ENCODE measurements around the gene HRH2.

The HRH2 gene

DNA sequence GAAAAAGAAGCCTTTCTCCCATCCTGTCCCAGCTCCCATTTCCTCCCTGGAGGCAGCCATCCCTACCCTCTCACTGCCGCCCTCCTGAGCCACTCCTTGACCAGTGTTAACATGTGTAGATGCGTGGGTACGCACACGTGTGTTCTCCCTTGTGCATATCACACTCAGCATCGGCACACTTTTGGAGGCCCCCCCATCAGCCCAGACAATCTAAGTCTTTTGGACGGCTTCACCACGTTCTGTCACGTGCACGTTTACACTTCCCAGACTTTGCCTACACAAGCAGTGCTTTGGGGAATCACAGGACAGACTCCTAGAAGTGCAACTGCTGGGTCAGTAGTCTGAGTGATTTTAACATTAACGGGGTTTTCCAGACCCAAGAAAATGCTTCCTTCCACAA, 18.0 kb downstream of the HRH2 start:
- DNase-seq (ENCODE audit: low read depth, low spot score) = no peak

DNA sequence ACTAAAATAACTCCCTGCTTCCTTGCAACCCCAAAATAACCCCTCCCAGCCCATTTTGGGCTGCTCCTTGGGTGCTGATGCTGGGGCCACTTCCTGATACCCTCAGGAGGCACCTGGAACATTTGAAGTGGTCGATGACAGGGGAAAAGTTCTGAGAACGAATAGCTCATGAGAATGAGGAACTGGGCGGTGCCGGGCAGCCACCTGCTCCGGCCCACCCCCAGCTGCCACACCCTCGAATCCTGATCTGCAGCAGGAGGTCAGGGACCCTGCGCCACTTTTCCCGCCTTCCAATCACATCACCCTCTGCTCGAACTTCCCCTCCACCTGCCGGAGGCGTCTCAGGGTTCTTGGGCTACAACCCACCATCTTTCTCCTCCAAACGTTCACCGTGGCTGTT, 19.7 kb downstream of the HRH2 start:
- DNase-seq (ENCODE audit: low read depth, low spot score) = no peak

DNA sequence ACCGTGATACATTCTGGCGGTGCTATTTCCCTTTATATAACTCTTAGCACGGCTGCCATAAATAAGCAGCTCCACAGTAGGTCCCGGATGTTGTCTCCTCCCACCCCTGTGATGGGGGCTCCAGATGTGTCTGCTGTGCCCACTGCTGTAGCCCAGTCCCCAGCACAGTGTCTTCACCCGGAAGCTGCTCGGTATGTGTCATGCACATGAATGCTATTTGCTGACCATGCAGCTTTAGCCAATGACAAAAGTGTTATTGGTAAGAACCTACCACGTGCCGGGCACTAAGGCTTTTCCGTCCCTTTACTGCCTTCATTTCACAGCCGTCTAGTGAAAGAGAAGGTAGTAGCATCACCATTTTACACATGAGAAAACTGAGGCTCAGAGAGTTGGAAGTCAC, 20.2 kb downstream of the HRH2 start:
- DNase-seq (ENCODE audit: low read depth, low spot score) = no peak

DNA sequence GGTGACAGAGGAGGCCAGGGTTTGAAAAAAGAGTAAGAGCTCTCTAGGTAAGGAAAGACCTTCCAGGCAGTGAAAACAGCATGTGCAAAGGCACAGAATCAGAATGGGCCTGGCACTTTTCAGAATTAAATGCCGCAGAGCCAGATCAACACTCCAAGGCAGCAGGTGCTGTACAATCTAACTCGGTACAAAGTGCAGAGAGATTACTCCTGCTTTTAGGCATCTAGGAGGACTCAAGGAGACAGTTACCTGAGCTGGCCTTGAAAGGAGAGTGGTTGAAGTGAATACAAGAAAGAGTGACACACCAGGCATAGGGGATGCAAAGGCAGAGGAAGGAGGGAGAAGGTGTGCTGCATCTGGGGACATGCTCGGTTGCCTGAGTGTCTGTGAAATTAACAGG, 21.5 kb downstream of the HRH2 start:
- no peak for DNase-seq (ENCODE audit: low read depth, low spot score)

DNA sequence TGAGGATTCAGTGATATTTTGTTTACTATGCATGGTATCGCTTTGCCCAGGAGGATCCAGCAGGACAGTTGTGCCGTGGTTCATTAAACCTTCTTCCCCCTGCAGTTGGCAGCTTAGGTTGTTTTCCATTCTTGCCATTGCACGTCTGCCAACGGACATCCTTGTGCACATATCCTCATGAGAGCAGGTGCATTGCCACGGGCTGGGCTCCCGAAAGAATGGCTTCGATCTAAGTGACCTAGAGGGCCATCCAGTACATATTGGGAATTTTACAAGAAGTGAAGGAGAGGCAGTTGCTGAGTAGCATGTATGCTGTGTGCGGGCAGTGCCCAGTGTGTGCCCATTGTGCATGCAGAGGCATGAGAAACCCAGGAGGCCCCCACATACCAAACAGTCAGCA, 22.1 kb downstream of the HRH2 start:
- no peak for DNase-seq (ENCODE audit: low read depth, low spot score)

DNA sequence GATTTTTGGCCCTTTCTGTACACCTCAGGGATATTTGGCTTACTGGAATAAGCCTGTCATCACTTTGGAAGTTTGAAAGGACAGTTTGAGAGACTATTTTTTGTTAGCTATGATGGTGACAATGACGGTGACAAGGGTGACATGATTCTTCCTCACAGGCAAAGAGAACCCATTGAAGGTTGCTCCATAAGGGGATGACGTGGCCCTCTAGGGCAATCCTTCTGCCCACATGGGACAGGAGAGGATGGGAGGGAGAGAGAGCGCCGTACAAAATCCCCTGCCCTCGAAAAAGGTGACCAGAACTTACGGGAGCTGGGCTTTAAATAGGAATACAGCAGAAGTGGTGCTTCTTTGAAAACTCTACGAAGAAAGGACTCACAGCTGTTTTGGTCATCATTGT, 22.6 kb downstream of the HRH2 start:
- DNase-seq (ENCODE audit: low read depth, low spot score) = no peak

DNA sequence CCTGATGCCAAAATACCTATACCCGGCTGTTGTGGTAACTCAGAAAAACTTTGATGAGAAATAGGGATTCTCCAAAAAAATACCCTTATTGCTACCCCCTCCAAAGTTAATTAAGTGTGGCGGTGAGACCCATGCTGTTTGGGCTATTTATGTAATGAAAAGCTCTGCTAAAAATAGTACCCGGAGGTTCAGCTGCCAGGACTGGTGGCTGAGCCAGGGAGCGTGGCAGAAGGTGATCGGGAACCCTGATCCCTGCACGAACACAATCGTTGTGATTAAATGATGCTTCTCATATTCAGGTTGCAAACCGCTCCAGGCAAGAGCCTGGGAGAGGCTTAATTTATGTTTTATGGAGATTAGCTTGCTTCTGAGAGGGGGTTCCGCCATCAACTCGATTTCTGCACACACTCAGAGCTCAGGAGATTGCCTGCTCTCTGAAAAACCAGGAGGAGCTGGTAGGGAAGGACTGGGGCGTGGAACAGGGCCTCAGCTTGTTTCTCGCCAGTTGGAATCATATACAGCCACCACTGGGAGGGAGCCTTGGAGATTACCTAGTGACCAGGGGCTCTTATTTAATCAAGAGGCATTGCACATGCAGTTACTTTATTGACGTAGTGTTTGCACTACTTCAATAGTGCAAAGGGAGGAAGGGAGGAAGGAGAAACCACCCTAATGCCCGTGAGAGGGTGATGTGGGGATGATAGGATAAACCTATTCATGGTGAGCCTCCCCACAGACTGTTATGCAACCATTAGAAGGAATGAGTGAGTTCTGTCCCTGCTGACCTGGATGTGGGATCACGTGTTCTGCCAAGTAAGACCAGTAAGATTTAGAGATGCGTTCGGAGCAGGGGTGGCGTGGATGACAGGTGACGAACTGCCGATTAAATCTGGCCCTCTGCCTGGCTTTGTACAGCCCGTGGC, 23.4 kb downstream of the HRH2 start:
- no peak for DNase-seq (ENCODE audit: low read depth, low spot score)

DNA sequence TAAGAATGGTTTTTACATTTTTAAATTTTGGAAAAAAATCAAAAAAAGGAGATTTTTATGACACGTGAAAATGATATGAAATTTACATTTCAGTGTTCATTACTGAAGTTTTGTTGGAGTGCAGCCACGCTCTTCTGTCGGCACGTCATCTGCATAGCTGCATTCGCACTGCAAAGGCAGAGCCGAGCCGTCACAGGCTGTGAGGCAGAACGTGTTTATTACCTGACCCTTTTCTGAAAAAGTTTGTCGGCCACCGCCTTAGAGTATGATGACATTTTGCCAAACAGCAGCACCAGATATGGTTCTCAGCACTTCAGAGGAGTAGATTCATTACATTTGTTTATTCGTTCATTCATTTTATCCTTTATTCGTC, 24.1 kb downstream of the HRH2 start:
- no peak for DNase-seq (ENCODE audit: low read depth, low spot score)

DNA sequence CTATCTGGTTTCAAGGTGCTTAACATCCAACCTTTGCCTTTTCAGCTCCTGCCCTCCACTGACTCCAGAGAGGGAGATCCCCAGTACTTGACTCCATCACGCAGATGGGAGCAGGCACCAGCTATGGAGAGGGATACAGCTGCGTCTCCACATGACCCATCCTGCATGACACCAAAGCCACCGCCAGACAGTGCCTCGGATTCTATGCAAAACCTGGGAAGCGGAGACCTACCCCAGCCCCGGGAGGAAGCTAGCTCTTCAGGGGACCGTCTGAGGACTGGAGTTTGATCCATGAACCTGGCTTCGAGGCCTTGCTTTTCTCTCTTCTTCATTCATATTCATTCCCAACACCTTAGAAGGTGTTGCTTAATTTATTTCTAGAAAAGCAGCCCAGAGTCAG, 24.8 kb downstream of the HRH2 start:
- no peak for DNase-seq (ENCODE audit: low read depth, low spot score)

DNA sequence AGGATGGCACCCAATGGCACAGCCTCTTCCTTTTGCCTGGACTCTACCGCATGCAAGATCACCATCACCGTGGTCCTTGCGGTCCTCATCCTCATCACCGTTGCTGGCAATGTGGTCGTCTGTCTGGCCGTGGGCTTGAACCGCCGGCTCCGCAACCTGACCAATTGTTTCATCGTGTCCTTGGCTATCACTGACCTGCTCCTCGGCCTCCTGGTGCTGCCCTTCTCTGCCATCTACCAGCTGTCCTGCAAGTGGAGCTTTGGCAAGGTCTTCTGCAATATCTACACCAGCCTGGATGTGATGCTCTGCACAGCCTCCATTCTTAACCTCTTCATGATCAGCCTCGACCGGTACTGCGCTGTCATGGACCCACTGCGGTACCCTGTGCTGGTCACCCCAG, 25.4 kb downstream of the HRH2 start:
- DNase-seq (ENCODE audit: low read depth, low spot score) = no peak

DNA sequence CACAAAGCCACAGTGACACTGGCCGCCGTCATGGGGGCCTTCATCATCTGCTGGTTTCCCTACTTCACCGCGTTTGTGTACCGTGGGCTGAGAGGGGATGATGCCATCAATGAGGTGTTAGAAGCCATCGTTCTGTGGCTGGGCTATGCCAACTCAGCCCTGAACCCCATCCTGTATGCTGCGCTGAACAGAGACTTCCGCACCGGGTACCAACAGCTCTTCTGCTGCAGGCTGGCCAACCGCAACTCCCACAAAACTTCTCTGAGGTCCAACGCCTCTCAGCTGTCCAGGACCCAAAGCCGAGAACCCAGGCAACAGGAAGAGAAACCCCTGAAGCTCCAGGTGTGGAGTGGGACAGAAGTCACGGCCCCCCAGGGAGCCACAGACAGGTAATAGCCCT, 26.1 kb downstream of the HRH2 start:
- no peak for DNase-seq (ENCODE audit: low read depth, low spot score)

DNA sequence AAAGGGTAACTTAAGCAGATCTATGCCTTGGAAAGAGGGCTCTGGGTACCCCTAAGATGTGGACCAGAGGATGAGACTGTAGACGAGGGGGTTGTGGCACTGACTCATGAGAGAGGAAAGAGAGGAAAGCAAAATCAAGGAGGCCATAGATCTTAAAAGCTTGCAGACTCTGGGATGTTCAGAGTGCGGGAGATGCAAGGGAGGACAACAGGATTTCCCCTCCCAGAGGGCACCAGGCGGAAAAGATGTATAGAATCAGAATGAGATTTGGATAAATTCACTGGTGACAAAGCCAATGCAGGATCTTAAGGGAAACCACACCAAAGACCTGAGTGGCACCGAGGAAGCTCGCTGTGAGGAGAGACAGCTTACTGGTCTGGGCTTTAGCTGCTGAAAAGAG, 27.1 kb downstream of the HRH2 start:
- DNase-seq (ENCODE audit: low read depth, low spot score) = no peak

DNA sequence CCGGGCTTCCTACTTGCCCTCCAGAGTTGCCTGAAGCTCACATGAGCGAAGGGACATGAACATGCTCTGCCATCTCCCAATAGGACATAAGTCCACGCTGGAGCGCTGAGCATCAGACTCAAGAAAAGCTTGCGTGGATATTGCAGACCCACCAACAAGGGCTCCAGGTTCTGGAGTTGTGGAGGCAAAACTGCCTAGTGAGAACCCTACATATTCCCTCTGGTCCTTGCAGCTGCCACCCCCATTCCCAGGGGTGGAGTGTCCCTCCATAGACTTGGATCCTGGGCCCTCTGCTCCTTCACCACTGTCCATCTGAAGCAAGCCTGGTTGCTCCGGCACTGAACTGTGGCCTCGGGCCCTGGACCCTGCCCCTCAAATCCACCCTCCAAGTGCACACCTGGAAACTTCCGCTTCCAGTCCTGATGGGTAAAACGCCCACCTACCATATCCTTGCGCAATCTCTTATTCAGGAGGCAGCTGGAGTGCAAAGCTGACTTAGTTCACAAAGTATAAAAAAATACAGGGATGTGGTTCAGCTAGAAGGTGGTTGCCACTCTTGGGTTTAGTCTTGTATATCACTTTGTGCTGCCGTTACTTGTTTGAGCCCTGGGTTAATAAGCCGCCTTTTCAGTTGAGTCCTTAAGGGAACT, 28.0 kb downstream of the HRH2 start:
- DNase-seq (ENCODE audit: low read depth, low spot score) = no peak

DNA sequence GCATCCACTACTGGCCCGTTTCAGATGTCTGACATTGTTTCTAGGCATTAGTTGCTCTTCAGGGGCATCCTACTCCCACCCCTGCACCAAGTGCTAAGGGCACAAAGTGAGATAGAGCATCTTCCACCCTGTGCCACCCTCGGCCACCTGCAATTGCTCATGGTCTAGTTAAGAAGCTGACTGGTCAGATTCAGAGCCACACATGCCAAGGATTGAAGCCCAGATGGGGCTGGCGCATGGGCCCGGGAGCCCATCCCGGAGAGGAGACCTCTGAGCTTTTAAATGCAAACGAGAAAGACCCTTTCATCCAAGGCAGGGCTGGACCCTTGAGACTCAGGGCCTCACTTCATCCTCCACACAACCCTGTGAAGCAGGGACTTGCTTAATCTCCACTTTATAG, 28.5 kb downstream of the HRH2 start:
- DNase-seq (ENCODE audit: low read depth, low spot score) = no peak

DNA sequence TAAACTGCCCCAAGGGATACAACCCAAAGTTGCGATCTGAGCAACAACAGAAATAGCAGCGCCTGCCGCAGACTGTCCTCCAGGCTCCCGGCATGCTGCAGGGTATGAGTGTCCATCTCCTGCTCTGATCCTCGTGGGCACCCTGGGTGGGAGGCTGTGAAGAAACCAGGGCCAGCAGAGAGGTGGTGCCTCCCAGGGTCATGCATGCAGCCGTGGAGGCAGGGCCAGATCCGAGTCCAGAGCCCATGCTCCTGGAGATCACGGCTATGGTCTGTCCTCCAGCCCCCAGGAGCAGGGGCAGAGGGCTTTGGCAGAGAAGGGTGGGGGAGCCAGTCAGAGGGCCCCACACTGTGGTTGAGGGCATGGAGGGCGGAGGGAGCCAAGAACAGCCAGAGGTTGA, 29.0 kb downstream of the HRH2 start:
- no peak for DNase-seq (ENCODE audit: low read depth, low spot score)

DNA sequence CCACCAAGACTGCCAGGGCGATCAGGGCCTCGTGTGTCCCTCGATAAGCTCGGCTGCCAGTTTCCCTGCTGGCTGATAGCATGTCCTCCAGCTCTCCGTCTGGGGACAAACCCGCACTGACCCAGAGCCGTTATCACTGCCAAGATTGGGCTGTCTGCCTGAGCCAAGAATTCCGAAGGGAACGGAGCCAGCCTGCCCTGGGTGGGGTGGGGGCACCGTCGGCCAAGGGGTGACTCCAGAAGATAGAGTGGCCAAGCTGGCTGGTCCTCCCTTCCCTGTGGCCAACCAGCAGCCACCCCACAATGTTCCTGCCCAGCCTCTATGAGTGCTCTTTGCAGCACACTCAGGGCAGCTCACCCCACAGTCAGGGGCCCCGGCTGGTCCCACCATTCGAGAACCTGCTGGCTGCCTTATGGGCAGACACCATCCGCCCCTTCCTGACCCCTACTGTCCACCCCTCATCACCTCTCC, 29.4 kb downstream of the HRH2 start:
- DNase-seq (ENCODE audit: low read depth, low spot score) = no peak

DNA sequence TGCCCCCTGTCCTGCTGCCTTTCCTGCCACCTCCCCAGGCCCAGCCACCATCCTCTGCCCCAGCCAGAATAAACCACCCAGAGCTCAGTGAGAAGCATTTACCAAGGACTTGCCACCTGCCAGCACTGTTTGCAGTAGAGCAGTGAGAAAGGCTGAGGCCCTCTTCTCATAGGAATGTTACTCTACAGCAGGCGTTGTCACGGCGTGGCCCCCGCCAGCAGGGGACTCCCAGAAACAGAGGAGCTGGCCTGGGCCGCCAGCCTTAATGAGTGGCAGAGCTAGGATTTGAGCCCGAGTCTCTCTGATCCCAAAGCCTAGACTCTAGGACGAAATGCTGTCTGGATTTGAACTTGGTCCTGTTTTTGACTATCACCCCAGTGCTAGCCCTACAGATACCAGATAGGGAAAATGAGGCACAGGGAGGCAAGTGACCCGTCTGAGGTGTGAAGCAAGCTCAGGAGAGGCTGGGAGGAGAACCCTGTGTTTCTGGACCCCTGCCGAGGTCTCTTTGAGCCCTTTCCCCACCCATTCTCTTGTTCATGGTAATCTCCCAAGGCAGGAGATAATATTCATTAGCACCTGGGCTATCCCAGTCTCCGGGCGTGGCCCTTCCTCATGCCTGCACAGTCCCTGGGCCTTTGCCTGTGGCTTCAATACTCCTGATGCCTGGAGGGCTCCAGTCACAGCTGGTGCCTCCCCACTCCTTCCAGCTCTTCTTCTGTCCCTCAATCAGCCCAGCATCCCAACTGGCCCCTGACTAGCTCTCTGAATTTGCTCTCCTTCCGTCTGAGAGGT, 30.7 kb downstream of the HRH2 start:
- DNase-seq (ENCODE audit: low read depth, low spot score) = no peak

DNA sequence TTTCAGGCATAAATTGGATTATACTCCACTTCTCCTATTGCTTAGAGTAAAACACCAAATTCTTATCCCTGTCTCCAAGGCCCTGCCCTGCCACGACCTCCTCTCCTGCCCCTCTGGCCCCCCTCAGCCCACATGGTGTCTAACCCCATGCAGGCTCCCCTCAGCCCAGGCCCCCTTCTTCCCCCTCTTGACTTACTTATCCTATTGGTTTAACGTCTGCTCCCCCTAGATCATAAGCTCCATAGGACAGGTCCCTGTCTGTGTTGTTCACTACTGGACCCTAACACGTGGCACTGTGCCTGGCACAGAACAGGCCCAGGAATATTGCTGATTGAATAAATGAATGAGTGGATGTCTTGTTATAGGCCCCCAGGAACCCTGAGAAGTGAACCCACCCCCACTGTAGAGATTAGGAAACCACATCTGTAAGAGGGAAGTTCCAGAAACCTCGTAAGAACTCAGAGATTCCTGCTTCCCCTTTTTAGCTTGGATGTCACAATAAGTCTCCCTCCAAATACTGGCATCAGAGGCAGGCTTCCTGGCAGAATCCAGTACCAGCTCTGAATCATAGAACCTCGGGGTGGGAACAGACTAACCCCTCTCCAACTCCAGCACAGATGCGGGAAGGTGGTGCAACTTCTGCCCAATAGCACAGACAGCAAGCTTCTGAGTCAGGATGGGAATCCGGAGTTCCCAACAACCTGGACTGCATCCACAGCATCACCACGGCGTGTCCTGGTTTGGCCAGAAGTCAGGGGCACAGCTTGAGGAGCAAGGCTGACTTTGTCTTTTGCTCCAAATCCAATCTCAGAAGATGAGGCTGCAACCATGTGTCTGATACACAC, 31.5 kb downstream of the HRH2 start:
- no peak for DNase-seq (ENCODE audit: low read depth, low spot score)

DNA sequence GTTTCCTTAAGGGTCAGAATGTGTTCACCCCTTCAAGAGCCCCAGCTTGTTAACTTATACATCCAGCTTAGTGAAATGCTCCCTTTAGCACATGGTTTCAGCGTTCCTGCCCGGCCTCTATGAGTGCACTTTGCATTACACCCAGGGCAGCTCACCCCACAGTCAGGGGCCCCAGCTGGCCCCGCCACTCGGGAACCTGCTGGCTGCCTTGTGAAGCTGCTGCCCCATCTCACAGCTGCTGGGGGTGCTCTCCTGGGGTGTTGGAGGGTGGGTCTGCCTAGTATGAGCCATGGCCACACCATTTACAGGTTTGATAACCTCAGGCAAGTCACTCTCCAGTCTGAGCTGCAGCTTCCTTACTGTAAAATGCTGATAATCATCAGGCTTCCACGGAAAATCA, 32.2 kb downstream of the HRH2 start:
- DNase-seq (ENCODE audit: low read depth, low spot score) = no peak

DNA sequence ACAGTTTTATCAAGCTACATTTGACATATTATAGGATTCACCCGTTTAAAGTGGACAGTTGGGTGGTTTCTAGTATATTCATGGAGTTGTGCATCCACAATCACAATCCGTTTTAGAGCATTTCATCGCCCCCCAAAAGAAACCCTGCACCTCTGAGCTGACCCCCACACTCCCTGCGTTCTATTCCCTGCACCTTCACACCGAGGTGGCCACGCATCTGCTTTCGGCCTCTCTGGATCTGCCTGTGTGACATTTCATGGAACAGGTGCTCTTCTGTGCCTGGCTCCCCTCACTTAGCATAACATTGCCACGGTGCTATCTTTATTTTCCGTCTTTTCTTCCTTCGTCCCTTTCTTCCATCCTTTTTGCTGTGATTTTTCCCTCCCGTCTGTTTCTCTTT, 32.7 kb downstream of the HRH2 start:
- no peak for DNase-seq (ENCODE audit: low read depth, low spot score)

DNA sequence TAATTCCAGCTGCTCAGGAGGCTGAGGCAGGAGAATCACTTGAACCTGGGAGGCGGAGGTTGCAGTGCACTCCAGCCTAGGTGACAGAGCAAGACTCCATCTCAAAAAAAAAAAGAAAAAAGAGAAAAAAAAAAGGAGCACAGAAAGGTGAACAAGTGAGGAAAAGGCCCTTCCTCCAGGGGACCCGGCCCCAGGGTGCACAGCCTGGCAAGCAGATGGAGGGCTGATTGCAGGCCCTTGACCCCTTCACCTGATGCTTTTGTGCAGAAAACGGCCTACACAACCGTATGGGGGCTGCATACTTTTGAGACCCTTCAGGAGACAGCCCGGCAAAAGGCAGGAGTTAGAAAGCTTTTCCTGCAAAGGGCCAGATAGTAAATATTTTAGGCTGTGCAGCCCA, 33.9 kb downstream of the HRH2 start:
- DNase-seq (ENCODE audit: low read depth, low spot score) = no peak

Data from iPS DF 19.7 (cell line).